HepG2 (cell line): ENCODE measurements around the gene NKIRAS1. TPM values are rescaled to one million over a fixed set of nuclear protein-coding genes. Genes with fewer than 3 reads are reported as not detected.

Experiments used
- ATAC-seq: fragments of 200-7000 bp; cut with Tn5 transposase; 3 replicates; pipeline ENCODE4 v1.9.1; 2020; ENCODE audit warnings: mild to moderate bottlenecking, moderate library complexity
- BruUV-seq: library from RNA; stranded (reverse); fragments of 400-500 nt; replicated peaks from 2 replicates; lab custom pipeline; 2021; lab: Mats Ljungman, UMichigan
- CTCF ChIA-PET: fragments of 300-600 bp; formaldehyde crosslinking; extraction: SDS; loops from one replicate; lab custom pipeline; 2021; ENCODE audit warnings: low total read pairs, inconsistent platforms, low intra/inter-chr PET ratio; lab: Yijun Ruan, JAX
- POLR2A ChIA-PET: fragments of 350-600 bp; sonication (Branson Sonifier 250); formaldehyde crosslinking; loops from one replicate; lab custom pipeline; 2020; ENCODE audit warnings: antibody characterized with exemption, inconsistent platforms; lab: Yijun Ruan, JAX
- DNase-seq: peaks from one replicate; pipeline ENCODE4 v3.0.0-alpha.2; 2015; ENCODE audit warnings: low spot score
- FAIRE-seq: peaks from 3 replicates; lab custom pipeline; 2011; peaks lifted over from hg19 to GRCh38; lab: Jason Lieb, UNC
- H2AFZ ChIP-seq: one replicate; pipeline ENCODE4 v1.6.1; 2011; ENCODE audit warnings: low read length, inconsistent platforms
- H3K27ac ChIP-seq: fragments of 300-600 bp; 3 replicates; pipeline ENCODE4 v1.8.0; 2011; ENCODE audit warnings: mixed run types, mild to moderate bottlenecking, mixed read lengths, low read length, inconsistent platforms; ENCODE audit not compliant: insufficient read depth; ENCODE audit errors: extremely low read length
- H3K27me3 ChIP-seq, 2 experiments: fragments of 200-600 bp in 1 of 2; 2 replicates in 1 of 2; 3 replicates in 1 of 2; pipeline versions ENCODE4 v1.6.0 to v1.8.0; 2011; ENCODE audit warnings: low read length in 2 of 2, mild to moderate bottlenecking in 2 of 2, moderate library complexity in 2 of 2, inconsistent platforms in 1 of 2; ENCODE audit not compliant: insufficient read depth in 2 of 2, control insufficient read depth in 1 of 2
- H3K36me3 ChIP-seq, 2 experiments: fragments of 200-600 bp in 1 of 2; replicated peaks in 1 of 2; 2 replicates in 1 of 2; 3 replicates in 1 of 2; pipeline versions ENCODE4 v1.5.1 to v1.8.0; 2011; ENCODE audit warnings: low read length in 2 of 2, inconsistent platforms in 1 of 2; ENCODE audit not compliant: insufficient read depth in 2 of 2, control insufficient read depth in 1 of 2
- H3K4me1 ChIP-seq: 2 replicates; pipeline ENCODE4 v1.5.1; 2012; ENCODE audit warnings: low read length, inconsistent platforms; ENCODE audit not compliant: insufficient read depth
- H3K4me2 ChIP-seq: 2 replicates; pipeline ENCODE4 v1.6.0; 2011; ENCODE audit warnings: low read depth, low read length, inconsistent platforms
- H3K4me3 ChIP-seq, 3 experiments: fragments of 200-600 bp in 1 of 3; sonication (generic), shearing (Covaris generic) in 1 of 3; replicated peaks in 1 of 3; 2 replicates each; pipeline ENCODE4 v1.5.1; 2011 to 2016; ENCODE audit warnings: low read length in 3 of 3, inconsistent platforms in 2 of 3, low read depth in 2 of 3, mild to moderate bottlenecking in 2 of 3, control low read depth in 1 of 3, mixed read lengths in 1 of 3; ENCODE audit not compliant: insufficient read depth in 1 of 3
- H3K79me2 ChIP-seq: one replicate; pipeline ENCODE4 v1.6.1; 2011; ENCODE audit warnings: low read length, inconsistent platforms; ENCODE audit not compliant: insufficient read depth
- H3K9ac ChIP-seq: 2 replicates; pipeline ENCODE4 v1.6.0; 2011; ENCODE audit warnings: mild to moderate bottlenecking, low read depth, low read length, inconsistent platforms; ENCODE audit not compliant: insufficient read depth
- H3K9me3 ChIP-seq: 2 replicates; pipeline ENCODE4 v1.5.1; 2012; ENCODE audit warnings: mild to moderate bottlenecking, low read length
- H4K20me1 ChIP-seq: 2 replicates; pipeline ENCODE4 v1.6.0; 2011; ENCODE audit warnings: inconsistent platforms, mild to moderate bottlenecking, low read length, moderate library complexity; ENCODE audit not compliant: insufficient read depth
- CEBPB ChIP-seq: IDR thresholded peaks from 2 replicates; pipeline ENCODE4 v1.6.1; 2011; ENCODE audit warnings: low read depth, low read length, improper control_type of control experiment, borderline replicate concordance
- FOXK2 ChIP-seq: fragments of 450-650 bp; IDR thresholded peaks from 2 replicates; pipeline ENCODE4 v1.6.1; 2016
- MAZ ChIP-seq, 2 experiments: sonication (generic) in 1 of 2; formaldehyde crosslinking in 1 of 2; IDR thresholded peaks; 2 replicates each; pipeline versions ENCODE4 v1.5.0 to v1.6.1; 2012 to 2020; ENCODE audit warnings: low read depth in 2 of 2, mild to moderate bottlenecking in 2 of 2, borderline replicate concordance in 1 of 2, improper control_type of control experiment in 1 of 2, low read length in 1 of 2, missing genetic modification reagents in 1 of 2, moderate library complexity in 1 of 2
- NFKBIZ ChIP-seq: IDR thresholded peaks from 2 replicates; pipeline ENCODE4 v1.6.1; 2018; ENCODE audit warnings: missing genetic modification reagents, missing compliant biosample characterization
- ZFP1 ChIP-seq: IDR thresholded peaks from 2 replicates; pipeline ENCODE4 v1.6.1; 2016
- ZFP82 ChIP-seq: sonication (generic); formaldehyde crosslinking; IDR thresholded peaks from 2 replicates; pipeline ENCODE4 v1.5.1; 2020; ENCODE audit warnings: mild to moderate bottlenecking, missing genetic modification reagents, borderline replicate concordance
- ZNF644 ChIP-seq: IDR thresholded peaks from 2 replicates; pipeline ENCODE4 v1.6.1; 2016; ENCODE audit warnings: low read depth
- WGBS: methylation state at CpG from one replicate; pipeline ENCODE4 v1.1.6; 2017; ENCODE audit warnings: low lambda C conversion rate; 5-methylcytosine and 5-hydroxymethylcytosine counted together
- in situ Hi-C: cut with HindIII; loops from 2 replicates; pipeline ENCODE4 v1.10.0; 2017; ENCODE audit warnings: low pct_unique_long_range_greater_than_20kb; ENCODE audit not compliant: extremely low pct_ligation_motif_present
- intact Hi-C: fragments of 100-400 bp; cut with micrococcal nuclease; formaldehyde crosslinking; loops from one replicate; pipeline ENCODE4 v1.10.0; 2022; ENCODE audit not compliant: unreplicated experiment
- polyA plus RNA-seq, 8 experiments: library from polyadenylated mRNA; depleted of rRNA in 3 of 8; stranded (reverse) in 7 of 8; unstranded in 1 of 8; fragments of >200 nt; fragmentation: Illumina TruSeq in 4 of 8; extraction: Trizol in 4 of 8; gene quantifications; 2 replicates each; pipeline versions ENCODE4 v1.2.1 to v1.2.3, GENCODE V29; 2011 to 2016; ENCODE audit warnings: low read depth in 4 of 8, missing spikeins in 1 of 8, mixed read lengths in 1 of 8; ENCODE audit not compliant: insufficient read depth in 1 of 8
- total RNA-seq, 5 experiments: library from RNA; depleted of rRNA; stranded (reverse); fragments of >200 nt; fragmentation: Illumina TruSeq; extraction: Trizol; gene quantifications; 2 replicates each; pipeline ENCODE4 v1.2.3, GENCODE V29; 2016; ENCODE audit warnings: low read depth in 1 of 5
- TF ChIP-seq, protein P1 (sequence below): sonication (generic); formaldehyde crosslinking; conservative IDR thresholded peaks from 2 replicates; pipeline ENCODE4 v1.5.0; 2020; ENCODE audit warnings: missing genetic modification reagents
- TF ChIP-seq, protein P2 (sequence below): sonication (generic); formaldehyde crosslinking; IDR thresholded peaks from 2 replicates; pipeline ENCODE4; 2020; ENCODE audit warnings: missing genetic modification reagents, mild to moderate bottlenecking, borderline replicate concordance

The NKIRAS1 gene
- total and polyA plus RNA-seq, 2 of the 13 experiments (the other 11 are each of a cell fraction or from before 2014, with no cell fraction given), result 4.3 to 8.0 TPM

DNA sequence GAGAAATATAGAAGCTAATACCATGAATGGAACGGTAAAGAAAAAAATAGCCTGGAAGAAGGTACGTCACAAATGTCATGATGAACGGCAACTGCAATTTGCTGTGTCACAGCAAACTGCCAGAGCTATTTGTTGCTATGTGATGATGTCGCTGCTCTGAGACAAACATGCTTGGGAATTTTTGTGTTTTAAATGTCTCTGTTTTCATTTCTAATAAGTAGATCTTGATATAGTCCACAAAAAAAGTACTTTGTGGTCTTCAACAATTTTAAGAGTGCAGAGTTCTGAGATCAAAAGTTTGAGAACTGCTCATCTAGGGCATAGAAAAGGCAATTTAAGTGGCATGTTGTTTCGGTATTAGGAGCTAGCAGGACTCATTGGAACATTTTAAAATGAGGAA, 24.0 kb upstream of the NKIRAS1 start:
- CTCF ChIA-PET, result no interaction called here
- no peak overlapping the region for H3K9ac ChIP-seq
- in situ Hi-C loops (no loop called here), intact Hi-C loops (no loop called here)
- POLR2A ChIA-PET, result interaction anchor here (1.8 kb wide), 1 partner anchor 24 kb away, joined by 11 read pairs; the partner anchor contains the start of genes NKIRAS1 and RPL15
- H3K4me1 ChIP-seq, result peaks cover 10% of the 10 kb centered on the region
- no peak overlapping the region for H3K4me3 ChIP-seq
- FAIRE-seq, result no peak
- no TSS peak for BruUV-seq
- H3K27me3 ChIP-seq, result peaks cover 0 to 9% of the 10 kb centered on the region in 2 experiments; a peak in 2 of 5 replicates
- ATAC-seq, result no peak
- H3K36me3 ChIP-seq, result no peaks in the 10 kb centered on the region
- no peaks in the 10 kb centered on the region for H4K20me1 ChIP-seq
- WGBS, result 41% methylated on average over 5 of the region's 5 CpGs
- DNase-seq, result no peak
- H3K4me2 ChIP-seq, result no peak overlapping the region
- H3K9me3 ChIP-seq, result no peaks in the 10 kb centered on the region
- no peaks in the 10 kb centered on the region for H3K79me2 ChIP-seq
- no peak overlapping the region for H2AFZ ChIP-seq
- no peak overlapping the region for H3K27ac ChIP-seq
- TF ChIP-seq MAZ (IDR thresholded peaks at IDR 0.05; ENCODE audit: borderline replicate concordance, low read depth, low read length) (no peak), MAZ (CRISPR knock-in tag; IDR thresholded peaks at IDR 0.05; ENCODE audit: low read depth) (no peak), ZFP1 (no peak), FOXK2 (no peak)
- TF ChIP-seq, protein P1, sequence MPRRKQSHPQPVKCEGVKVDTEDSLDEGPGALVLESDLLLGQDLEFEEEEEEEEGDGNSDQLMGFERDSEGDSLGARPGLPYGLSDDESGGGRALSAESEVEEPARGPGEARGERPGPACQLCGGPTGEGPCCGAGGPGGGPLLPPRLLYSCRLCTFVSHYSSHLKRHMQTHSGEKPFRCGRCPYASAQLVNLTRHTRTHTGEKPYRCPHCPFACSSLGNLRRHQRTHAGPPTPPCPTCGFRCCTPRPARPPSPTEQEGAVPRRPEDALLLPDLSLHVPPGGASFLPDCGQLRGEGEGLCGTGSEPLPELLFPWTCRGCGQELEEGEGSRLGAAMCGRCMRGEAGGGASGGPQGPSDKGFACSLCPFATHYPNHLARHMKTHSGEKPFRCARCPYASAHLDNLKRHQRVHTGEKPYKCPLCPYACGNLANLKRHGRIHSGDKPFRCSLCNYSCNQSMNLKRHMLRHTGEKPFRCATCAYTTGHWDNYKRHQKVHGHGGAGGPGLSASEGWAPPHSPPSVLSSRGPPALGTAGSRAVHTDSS, result no peak

DNA sequence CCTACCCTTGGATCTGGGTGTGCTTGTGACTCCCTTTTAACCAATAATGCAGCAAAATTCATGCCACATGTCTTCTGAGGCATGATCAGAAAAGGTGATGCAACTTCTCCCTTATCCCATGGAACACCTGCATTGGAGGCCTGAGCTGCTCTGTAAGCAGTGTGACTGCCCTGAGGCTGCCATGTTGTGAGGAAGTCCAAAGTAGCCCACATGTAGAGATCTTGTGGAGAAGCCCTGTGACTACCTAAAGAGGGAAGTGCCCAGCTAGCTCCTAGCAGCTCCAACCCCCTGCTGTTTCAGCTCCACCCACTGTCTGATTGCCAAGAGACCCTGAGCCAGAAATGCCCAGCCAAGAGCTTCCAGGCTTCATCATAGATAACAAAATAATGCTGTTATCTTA, 21.9 kb upstream of the NKIRAS1 start:
- Histone ChIP-seq H3K4me2 (no peak overlapping the region), H3K36me3 (no peaks in the 10 kb centered on the region), H3K4me1 (peaks cover 2% of the 10 kb centered on the region; the same call in 1 of the 2 replicates), H3K9ac (no peak overlapping the region), H2AFZ (no peak overlapping the region), H3K79me2 (no peaks in the 10 kb centered on the region), H3K9me3 (no peaks in the 10 kb centered on the region), H4K20me1 (no peaks in the 10 kb centered on the region)
- ChIA-PET CTCF (no interaction called here), POLR2A (interaction anchor here (1.3 kb wide), 1 partner anchor 21 kb away, joined by 5 read pairs; the partner anchor contains the start of genes NKIRAS1 and RPL15)
- ATAC-seq (no peak; the same call in 2 of the 3 replicates), DNase-seq (no peak), FAIRE-seq (no peak)
- in situ Hi-C loops (no loop called here), intact Hi-C loops (no loop called here)
- peak; percentile 21; the same call in 1 of the 2 replicates for TF ChIP-seq CEBPB
- 0 out of 2 replicates have a peak, but pooled peaks have one; percentile 39 for TF ChIP-seq ZNF644 (CRISPR knock-in tag)
- no peak for TF ChIP-seq ZFP82
- TF ChIP-seq NFKBIZ (CRISPR knock-in tag), result no peak
- TF ChIP-seq, protein P2, sequence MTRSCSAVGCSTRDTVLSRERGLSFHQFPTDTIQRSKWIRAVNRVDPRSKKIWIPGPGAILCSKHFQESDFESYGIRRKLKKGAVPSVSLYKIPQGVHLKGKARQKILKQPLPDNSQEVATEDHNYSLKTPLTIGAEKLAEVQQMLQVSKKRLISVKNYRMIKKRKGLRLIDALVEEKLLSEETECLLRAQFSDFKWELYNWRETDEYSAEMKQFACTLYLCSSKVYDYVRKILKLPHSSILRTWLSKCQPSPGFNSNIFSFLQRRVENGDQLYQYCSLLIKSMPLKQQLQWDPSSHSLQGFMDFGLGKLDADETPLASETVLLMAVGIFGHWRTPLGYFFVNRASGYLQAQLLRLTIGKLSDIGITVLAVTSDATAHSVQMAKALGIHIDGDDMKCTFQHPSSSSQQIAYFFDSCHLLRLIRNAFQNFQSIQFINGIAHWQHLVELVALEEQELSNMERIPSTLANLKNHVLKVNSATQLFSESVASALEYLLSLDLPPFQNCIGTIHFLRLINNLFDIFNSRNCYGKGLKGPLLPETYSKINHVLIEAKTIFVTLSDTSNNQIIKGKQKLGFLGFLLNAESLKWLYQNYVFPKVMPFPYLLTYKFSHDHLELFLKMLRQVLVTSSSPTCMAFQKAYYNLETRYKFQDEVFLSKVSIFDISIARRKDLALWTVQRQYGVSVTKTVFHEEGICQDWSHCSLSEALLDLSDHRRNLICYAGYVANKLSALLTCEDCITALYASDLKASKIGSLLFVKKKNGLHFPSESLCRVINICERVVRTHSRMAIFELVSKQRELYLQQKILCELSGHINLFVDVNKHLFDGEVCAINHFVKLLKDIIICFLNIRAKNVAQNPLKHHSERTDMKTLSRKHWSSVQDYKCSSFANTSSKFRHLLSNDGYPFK (CRISPR knock-in tag), result no peak
- TF ChIP-seq, all 625 proteins: peak for 2
- BruUV-seq, result no TSS peak
- H3K4me3 ChIP-seq, result no peak overlapping the region
- no peak overlapping the region for H3K27ac ChIP-seq
- peaks cover 0 to 4% of the 10 kb centered on the region in 2 experiments; a peak in 2 of 5 replicates for H3K27me3 ChIP-seq
